ENCODE data around the gene SLC33A1.

- TF ChIP-seq TCF12 (IDR thresholded peaks at IDR 0.05) (no peak), TCF12 (CRISPR knock-in tag; IDR thresholded peaks at IDR 0.05) (no peak), ATAD3A (CRISPR knock-in tag; IDR thresholded peaks at IDR 0.05) (no peak), ELF4 (CRISPR knock-in tag; IDR thresholded peaks at IDR 0.05; ENCODE audit: borderline replicate concordance) (no peak), MIER3 (CRISPR knock-in tag; IDR thresholded peaks at IDR 0.05; ENCODE audit: borderline replicate concordance) (no peak), HNRNPUL1 (IDR thresholded peaks at IDR 0.05; ENCODE audit: low read depth, low read length) (no peak), CBX1 (IDR thresholded peaks at IDR 0.05; ENCODE audit: low read depth) (no peak), ZNF407 (CRISPR knock-in tag; IDR thresholded peaks at IDR 0.05; ENCODE audit: not compliant biosample characterization) (no peak), USF2 (IDR thresholded peaks at IDR 0.05; ENCODE audit: low read depth, low read length) (no peak), USF2 (CRISPR knock-in tag; IDR thresholded peaks at IDR 0.05; ENCODE audit: borderline replicate concordance) (no peak), SP1 (IDR thresholded peaks at IDR 0.05) (no peak), SP1 (CRISPR knock-in tag; IDR thresholded peaks at IDR 0.05) (no peak), ZNF691 (CRISPR knock-in tag; IDR thresholded peaks at IDR 0.05; ENCODE audit: borderline replicate concordance, low read depth) (no peak)
These were observed 39.1 kb downstream of the SLC33A1 start for GRCh38 chr3:155815030-155815545.
